Fibroblast of mammary gland (primary cell): ENCODE measurements around the gene RUNX1.

Source experiments
- DNase-seq: peaks from one replicate; pipeline ENCODE4 v3.0.0-alpha.2; 2010; ENCODE audit warnings: low read depth
- H3K4me3 ChIP-seq: 2 replicates; pipeline ENCODE4 v1.5.1; 2011; ENCODE audit warnings: low read depth, mild to moderate bottlenecking, low read length, moderate library complexity; ENCODE audit not compliant: control insufficient read depth
- TF ChIP-seq, protein P1 (sequence below): conservative IDR thresholded peaks from 2 replicates; pipeline ENCODE4 v1.5.1; 2011; ENCODE audit warnings: low read depth, low read length, inconsistent platforms; ENCODE audit not compliant: control insufficient read depth, insufficient read depth

The RUNX1 gene

GRCh38 chr21:34803782-34804370, 245.2 kb downstream of the RUNX1 start:
- TF ChIP-seq, protein P1, sequence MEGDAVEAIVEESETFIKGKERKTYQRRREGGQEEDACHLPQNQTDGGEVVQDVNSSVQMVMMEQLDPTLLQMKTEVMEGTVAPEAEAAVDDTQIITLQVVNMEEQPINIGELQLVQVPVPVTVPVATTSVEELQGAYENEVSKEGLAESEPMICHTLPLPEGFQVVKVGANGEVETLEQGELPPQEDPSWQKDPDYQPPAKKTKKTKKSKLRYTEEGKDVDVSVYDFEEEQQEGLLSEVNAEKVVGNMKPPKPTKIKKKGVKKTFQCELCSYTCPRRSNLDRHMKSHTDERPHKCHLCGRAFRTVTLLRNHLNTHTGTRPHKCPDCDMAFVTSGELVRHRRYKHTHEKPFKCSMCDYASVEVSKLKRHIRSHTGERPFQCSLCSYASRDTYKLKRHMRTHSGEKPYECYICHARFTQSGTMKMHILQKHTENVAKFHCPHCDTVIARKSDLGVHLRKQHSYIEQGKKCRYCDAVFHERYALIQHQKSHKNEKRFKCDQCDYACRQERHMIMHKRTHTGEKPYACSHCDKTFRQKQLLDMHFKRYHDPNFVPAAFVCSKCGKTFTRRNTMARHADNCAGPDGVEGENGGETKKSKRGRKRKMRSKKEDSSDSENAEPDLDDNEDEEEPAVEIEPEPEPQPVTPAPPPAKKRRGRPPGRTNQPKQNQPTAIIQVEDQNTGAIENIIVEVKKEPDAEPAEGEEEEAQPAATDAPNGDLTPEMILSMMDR, result no peak
- DNase-seq, result no peak
- no peak overlapping the region for H3K4me3 ChIP-seq

- H3K4me3 ChIP-seq, result no peak overlapping the region
- TF ChIP-seq, protein P1, result no peak
- peak; percentile 55 for DNase-seq
Observed at GRCh38 chr21:34802180-34802899, 246.8 kb downstream of the RUNX1 start.

GRCh38 chr21:34801519-34802132, 247.5 kb downstream of the RUNX1 start:
- peak; percentile 46 for DNase-seq
- H3K4me3 ChIP-seq, result no peak overlapping the region
- TF ChIP-seq, protein P1, result peak; percentile 34

DNA sequence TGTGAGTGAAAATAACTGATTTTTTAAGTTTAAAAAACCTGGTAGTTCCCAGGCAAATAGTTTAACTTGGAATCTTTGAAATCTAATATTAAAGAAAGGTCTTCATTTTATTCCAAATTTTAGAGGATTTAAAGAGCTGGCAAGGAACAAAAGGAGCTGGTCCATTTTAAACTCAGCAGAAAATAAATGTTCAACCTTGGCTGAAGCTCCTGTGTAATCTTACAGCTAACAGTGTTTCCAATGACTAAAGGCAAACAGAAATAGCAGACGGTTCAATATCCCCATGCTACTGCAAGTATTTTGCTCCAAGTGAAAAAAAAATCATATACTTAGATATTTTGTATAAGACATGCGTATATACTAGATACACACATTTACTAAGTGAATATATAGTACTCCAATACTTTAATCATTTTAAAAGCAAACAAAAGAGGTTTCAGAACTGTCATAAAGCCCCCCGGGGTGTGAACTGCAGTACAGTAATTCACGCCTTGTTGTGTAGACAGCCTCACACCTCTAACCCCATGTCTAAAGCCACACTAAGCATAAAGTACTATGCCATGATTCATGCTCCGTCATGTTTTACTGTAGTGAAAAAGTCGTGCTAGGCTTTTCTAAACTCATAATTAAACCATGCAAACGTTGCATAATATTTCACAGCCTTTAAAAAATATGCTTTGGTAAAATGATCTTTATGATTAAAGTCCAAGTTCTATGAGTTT, 248.1 kb downstream of the RUNX1 start:
- TF ChIP-seq, protein P1, result no peak
- no peak overlapping the region for H3K4me3 ChIP-seq
- peak; percentile 50 for DNase-seq

GRCh38 chr21:34799092-34799491, 250.0 kb downstream of the RUNX1 start:
- DNase-seq, result no peak
- TF ChIP-seq, protein P1, result no peak
- H3K4me3 ChIP-seq, result no peak overlapping the region

GRCh38 chr21:34797921-34798535, 251.1 kb downstream of the RUNX1 start:
- DNase-seq, result no peak
- TF ChIP-seq, protein P1, result no peak
- H3K4me3 ChIP-seq, result no peak overlapping the region
